Kidney (tissue), 14 donors: ENCODE results near the gene HIPK2. TPM values are rescaled to one million over a fixed set of nuclear protein-coding genes. Genes with fewer than 3 reads are reported as not detected.
A peak's percentile ranks its signal among the peaks of the same experiment; 100 is the strongest.

ENCODE experiments used
- DNase-seq, 5 donors: peaks; one replicate each; pipeline ENCODE4 v3.0.0-alpha.2; 2013 to 2020
- FAIRE-seq: peaks from 2 replicates; lab custom pipeline; 2012; peaks lifted over from hg19 to GRCh38; lab: Jason Lieb, UNC
- H3K27ac ChIP-seq, 2 donors: one replicate each; pipeline ENCODE4 v1.7.0; 2013; ENCODE audit warnings: low read depth in 2 of 2, low read length in 2 of 2, inconsistent platforms in 1 of 2
- H3K27me3 ChIP-seq: one replicate; pipeline ENCODE4 v1.7.1; 2013; ENCODE audit warnings: low read length, inconsistent platforms; ENCODE audit not compliant: control insufficient read depth, insufficient read depth
- H3K36me3 ChIP-seq, 3 donors: one replicate each; pipeline versions ENCODE4 v1.7.0 to v1.7.1; 2013; ENCODE audit warnings: low read length in 3 of 3, control low read depth in 1 of 3, inconsistent platforms in 1 of 3; ENCODE audit not compliant: insufficient read depth in 3 of 3, control insufficient read depth in 2 of 3
- H3K4me1 ChIP-seq, 3 donors: one replicate each; pipeline versions ENCODE4 v1.7.0 to v1.7.1; 2013; ENCODE audit warnings: low read length in 3 of 3, inconsistent platforms in 1 of 3, low read depth in 1 of 3; ENCODE audit not compliant: control insufficient read depth in 2 of 3, insufficient read depth in 2 of 3
- H3K4me3 ChIP-seq, 3 donors: one replicate each; pipeline versions ENCODE4 v1.7.0 to v1.8.1; 2013; ENCODE audit warnings: low read length in 3 of 3, control low read depth in 1 of 3, inconsistent platforms in 1 of 3
- H3K9ac ChIP-seq, 3 donors: one replicate each; pipeline versions ENCODE4 v1.7.0 to v1.7.1; 2013; ENCODE audit warnings: low read length in 3 of 3, control low read depth in 1 of 3, inconsistent platforms in 1 of 3
- H3K9me3 ChIP-seq, 3 donors: one replicate each; pipeline versions ENCODE4 v1.7.0 to v1.7.1; 2013; ENCODE audit warnings: low read length in 3 of 3, control low read depth in 1 of 3, inconsistent platforms in 1 of 3; ENCODE audit not compliant: control insufficient read depth in 2 of 3, insufficient read depth in 1 of 3
- intact Hi-C: fragments of 100-400 bp; cut with DNase I; formaldehyde crosslinking; loops from one replicate; pipeline ENCODE4 v1.11.1; 2022
- polyA plus RNA-seq: library from polyadenylated mRNA; stranded (reverse); fragments of 350-450 nt; fragmentation: Illumina TruSeq; extraction: RNeasy Lipid Tissue Mini Kit (QIAGEN cat#74804); gene quantifications from one replicate; pipeline ENCODE4 v1.2.3, GENCODE V29; 2014; ENCODE audit warnings: low read depth, low replicate concordance; ENCODE audit not compliant: insufficient read depth
- total RNA-seq: library from RNA; stranded (reverse); fragmentation: NEBNext Ultra II Directional; extraction: Animal tissue kit (Norgen Biotek cat#: 25700); gene quantifications from one replicate; pipeline ENCODE4 v1.2.1, GENCODE V29; 2021
- TF ChIP-seq, protein P1 (sequence below): IDR thresholded peaks from 3 replicates; pipeline ENCODE4 v1.5.1; 2012; ENCODE audit warnings: mild to moderate bottlenecking, moderate library complexity, borderline replicate concordance; ENCODE audit not compliant: insufficient read depth; ENCODE audit errors: extremely low read depth
- donor health status: control.
- donor health status: control.
- donor health status: control.
- donor health status: control.
- donor health status: control.
- donor health status: DM: yes; HTN: yes; CAD: no.
- donor health status: Normal renal cell carcinoma (clear cell type).

Gene HIPK2
- total and polyA plus RNA-seq, 2 donors from 2014 or later = 9.6 to 153 TPM

DNA sequence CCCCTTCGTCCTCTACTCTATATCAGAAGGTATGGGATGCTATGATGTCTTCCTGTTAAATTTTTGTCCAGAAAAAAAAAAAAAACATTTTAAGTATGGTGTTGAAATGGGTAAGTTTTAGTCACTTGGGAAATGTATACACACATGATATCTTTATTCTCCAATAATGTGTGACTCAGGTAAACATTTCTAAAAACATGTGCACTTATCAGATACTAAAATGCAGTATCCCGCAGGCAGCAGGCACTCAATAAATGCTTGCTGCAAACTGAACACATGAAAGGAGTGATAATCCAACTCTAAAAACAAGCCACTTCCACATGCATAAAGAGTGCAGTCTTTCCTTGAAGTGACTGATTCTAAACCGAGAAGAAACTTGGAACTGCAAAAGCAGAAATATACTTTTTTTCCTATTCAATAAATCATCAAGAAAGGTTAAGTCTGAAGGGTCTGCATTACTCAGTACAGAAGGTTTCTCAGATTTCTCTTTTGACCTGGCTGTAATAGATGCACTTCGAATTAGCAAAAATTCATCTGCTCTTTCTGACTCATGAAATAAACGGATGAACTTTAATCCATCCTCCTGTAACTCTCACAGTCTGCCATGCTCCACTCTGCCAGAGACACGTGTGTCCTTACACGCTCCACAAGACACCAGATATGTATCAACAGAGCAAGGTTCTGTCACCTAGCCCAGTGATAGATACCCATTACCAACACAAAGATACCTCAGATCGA is 84.0 kb downstream of the HIPK2 start:
- Histone ChIP-seq H3K36me3 (peaks cover 2 to 3% (median 3%) of the 10 kb centered on the region in 3 donors), H3K4me1 (peaks cover 0 to 20% (median 11%) of the 10 kb centered on the region in 3 donors), H3K9me3 (no peaks in the 10 kb centered on the region), H3K4me3 (no peak overlapping the region), H3K27me3 (no peaks in the 10 kb centered on the region), H3K27ac (peak overlapping the region in 1 of 2 donors; percentile 67), H3K9ac (no peak overlapping the region)
- DNase-seq (peak in 1 of 5 donors; percentile 33), FAIRE-seq (no peak)
- TF ChIP-seq, protein P1, sequence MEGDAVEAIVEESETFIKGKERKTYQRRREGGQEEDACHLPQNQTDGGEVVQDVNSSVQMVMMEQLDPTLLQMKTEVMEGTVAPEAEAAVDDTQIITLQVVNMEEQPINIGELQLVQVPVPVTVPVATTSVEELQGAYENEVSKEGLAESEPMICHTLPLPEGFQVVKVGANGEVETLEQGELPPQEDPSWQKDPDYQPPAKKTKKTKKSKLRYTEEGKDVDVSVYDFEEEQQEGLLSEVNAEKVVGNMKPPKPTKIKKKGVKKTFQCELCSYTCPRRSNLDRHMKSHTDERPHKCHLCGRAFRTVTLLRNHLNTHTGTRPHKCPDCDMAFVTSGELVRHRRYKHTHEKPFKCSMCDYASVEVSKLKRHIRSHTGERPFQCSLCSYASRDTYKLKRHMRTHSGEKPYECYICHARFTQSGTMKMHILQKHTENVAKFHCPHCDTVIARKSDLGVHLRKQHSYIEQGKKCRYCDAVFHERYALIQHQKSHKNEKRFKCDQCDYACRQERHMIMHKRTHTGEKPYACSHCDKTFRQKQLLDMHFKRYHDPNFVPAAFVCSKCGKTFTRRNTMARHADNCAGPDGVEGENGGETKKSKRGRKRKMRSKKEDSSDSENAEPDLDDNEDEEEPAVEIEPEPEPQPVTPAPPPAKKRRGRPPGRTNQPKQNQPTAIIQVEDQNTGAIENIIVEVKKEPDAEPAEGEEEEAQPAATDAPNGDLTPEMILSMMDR = no peak
- intact Hi-C loops = no loop called here

DNA sequence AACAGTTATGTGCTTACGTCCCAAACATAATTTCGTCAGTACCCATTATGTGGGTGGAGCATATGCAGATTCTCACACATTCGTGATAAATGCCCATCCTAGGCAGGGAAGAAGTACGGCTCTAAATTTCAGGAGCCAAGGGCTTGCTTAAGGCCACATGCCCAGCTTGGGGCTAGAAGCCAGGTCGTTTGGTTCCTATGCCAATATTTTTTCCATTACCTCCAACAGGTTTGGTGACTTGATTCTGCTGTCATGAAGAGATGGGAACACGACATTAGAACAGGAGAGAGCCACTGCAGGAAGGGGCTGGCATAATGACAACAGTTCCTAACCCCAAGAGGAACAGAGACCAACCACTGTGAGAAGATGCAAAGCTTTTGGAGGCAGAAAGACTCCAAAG is 85.1 kb downstream of the HIPK2 start:
- intact Hi-C loops = no loop called here
- H3K27ac ChIP-seq = no peak overlapping the region
- TF ChIP-seq, protein P1 = no peak
- FAIRE-seq = no peak
- DNase-seq = no peak
- no peak overlapping the region for H3K4me3 ChIP-seq
- H3K27me3 ChIP-seq = no peaks in the 10 kb centered on the region
- peaks cover 0 to 3% (median 0%) of the 10 kb centered on the region in 3 donors for H3K36me3 ChIP-seq
- peaks cover 0 to 23% (median 16%) of the 10 kb centered on the region in 3 donors for H3K4me1 ChIP-seq
- H3K9me3 ChIP-seq = no peaks in the 10 kb centered on the region
- no peak overlapping the region for H3K9ac ChIP-seq

DNA sequence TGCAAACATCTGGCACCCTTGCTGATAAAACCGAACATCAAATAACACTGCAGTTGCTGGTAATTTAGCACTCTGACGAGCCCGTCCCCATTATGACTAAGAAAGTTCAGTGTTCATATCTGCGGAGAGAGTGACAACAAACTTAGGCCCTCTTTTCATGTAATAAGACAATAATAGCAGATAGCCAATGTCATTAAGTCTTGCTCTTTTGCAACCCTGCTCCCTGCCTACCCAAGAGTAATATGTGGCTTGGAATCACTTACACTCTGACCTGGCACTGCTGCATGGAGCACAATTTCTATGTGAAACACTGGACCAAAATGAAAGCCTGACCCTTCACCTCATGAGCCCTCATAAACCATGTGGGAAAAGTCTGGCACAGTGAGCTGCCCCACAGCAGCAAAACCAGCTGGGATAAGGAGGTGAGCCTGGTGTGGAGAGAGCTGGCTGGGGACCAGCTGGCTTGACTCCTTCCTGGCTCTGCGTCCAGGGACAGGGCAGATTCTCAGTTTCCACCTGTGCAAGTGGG is 86.5 kb downstream of the HIPK2 start:
- no peak for FAIRE-seq

More for the DNA sequence above, 86.5 kb downstream of the HIPK2 start:
- no peak for DNase-seq
- Histone ChIP-seq H3K4me1 (peaks cover 0 to 23% (median 16%) of the 10 kb centered on the region in 3 donors), H3K27ac (peak overlapping the region; percentile 53 to 57), H3K4me3 (no peak overlapping the region), H3K36me3 (peaks cover 0 to 3% (median 0%) of the 10 kb centered on the region in 3 donors), H3K9me3 (no peaks in the 10 kb centered on the region), H3K27me3 (no peaks in the 10 kb centered on the region), H3K9ac (no peak overlapping the region)
- intact Hi-C loops = no loop called here
- TF ChIP-seq, protein P1 = no peak
